Endothelial cell of umbilical vein (primary cell): ENCODE results near the gene TMPRSS6. TPM values are rescaled to one million over a fixed set of nuclear protein-coding genes. Genes with fewer than 3 reads are reported as not detected.

Experiments
- BruUV-seq: library from RNA; stranded (reverse); fragments of 400-500 nt; replicated peaks from 2 replicates; lab custom pipeline; 2021; lab: Mats Ljungman, UMichigan
- CTCF ChIA-PET: fragments of 300-600, 350-600 bp; sonication (Branson Sonifier 250); formaldehyde crosslinking; loops from one replicate; lab custom pipeline; 2021; ENCODE audit warnings: antibody characterized with exemption, inconsistent platforms; lab: Charles Lee
- POLR2A ChIA-PET: fragments of 300-600, 350-600 bp; sonication (Branson Sonifier 250); formaldehyde crosslinking; loops from one replicate; lab custom pipeline; 2021; ENCODE audit warnings: antibody characterized with exemption, inconsistent platforms; lab: Charles Lee
- DNase-seq: peaks from one replicate; pipeline ENCODE4 v3.0.0-alpha.2; 2011; ENCODE audit warnings: low read depth, low spot score
- FAIRE-seq: peaks from 2 replicates; lab custom pipeline; 2011; peaks lifted over from hg19 to GRCh38; lab: Jason Lieb, UNC
- H2AFZ ChIP-seq: 2 replicates; pipeline ENCODE4 v1.6.0; 2012; ENCODE audit warnings: low read depth, low read length, control low read depth, inconsistent platforms
- H3K27ac ChIP-seq: 2 replicates; pipeline ENCODE4 v1.5.1; 2011; ENCODE audit warnings: low read depth, mild to moderate bottlenecking, control low read depth, low read length, moderate library complexity; ENCODE audit not compliant: insufficient read depth
- H3K27me3 ChIP-seq, 2 experiments: 2 replicates each; pipeline versions ENCODE4 v1.6.0 to v1.6.1; 2011; ENCODE audit warnings: low read length in 2 of 2, mixed read lengths in 1 of 2; ENCODE audit not compliant: control insufficient read depth in 2 of 2, insufficient read depth in 2 of 2
- H3K36me3 ChIP-seq, 2 experiments: 2 replicates in 1 of 2; 3 replicates in 1 of 2; pipeline ENCODE4 v1.5.1; 2011; ENCODE audit warnings: low read length in 2 of 2, mild to moderate bottlenecking in 1 of 2, moderate library complexity in 1 of 2; ENCODE audit not compliant: control insufficient read depth in 2 of 2, insufficient read depth in 2 of 2; ENCODE audit errors: extremely low read depth in 1 of 2
- H3K4me1 ChIP-seq: 3 replicates; pipeline ENCODE4 v1.5.1; 2011; ENCODE audit warnings: mild to moderate bottlenecking, low read length; ENCODE audit not compliant: control insufficient read depth, insufficient read depth; ENCODE audit errors: extremely low read depth
- H3K4me2 ChIP-seq: 2 replicates; pipeline ENCODE4 v1.6.1; 2011; ENCODE audit warnings: low read length, control low read depth, mixed read lengths; ENCODE audit not compliant: insufficient read depth
- H3K4me3 ChIP-seq, 3 experiments: fragments of 200-600 bp in 1 of 3; sonication (generic), shearing (Covaris generic) in 1 of 3; replicated peaks in 1 of 3; 2 replicates each; pipeline ENCODE4 v1.5.1; 2011 to 2016; ENCODE audit warnings: control low read depth in 3 of 3, low read length in 3 of 3, mild to moderate bottlenecking in 2 of 3, inconsistent platforms in 1 of 3, low read depth in 1 of 3, moderate library complexity in 1 of 3; ENCODE audit not compliant: insufficient read depth in 1 of 3
- H3K79me2 ChIP-seq: 2 replicates; pipeline ENCODE4 v1.6.0; 2012; ENCODE audit warnings: low read length, inconsistent platforms; ENCODE audit not compliant: control insufficient read depth, insufficient read depth
- H3K9ac ChIP-seq: replicated peaks from 2 replicates; pipeline ENCODE3; 2011; ENCODE audit warnings: low read length, control low read depth; ENCODE audit not compliant: insufficient read depth; ENCODE audit errors: extremely low read depth
- H3K9me1 ChIP-seq: replicated peaks from 3 replicates; pipeline ENCODE4 v1.6.0; 2011; ENCODE audit warnings: mild to moderate bottlenecking, low read length; ENCODE audit not compliant: control insufficient read depth, insufficient read depth; ENCODE audit errors: extremely low read depth
- H3K9me3 ChIP-seq: replicated peaks from 2 replicates; pipeline ENCODE4 v1.5.1; 2012; ENCODE audit warnings: low read length, inconsistent platforms; ENCODE audit not compliant: control insufficient read depth, insufficient read depth
- H4K20me1 ChIP-seq: replicated peaks from 2 replicates; pipeline ENCODE3; 2011; ENCODE audit warnings: mild to moderate bottlenecking, low read length; ENCODE audit not compliant: control insufficient read depth, insufficient read depth; ENCODE audit errors: extremely low read depth
- EZH2 ChIP-seq: IDR thresholded peaks from 2 replicates; pipeline ENCODE4 v1.6.1; 2012; ENCODE audit warnings: borderline replicate concordance, low read depth, mild to moderate bottlenecking, moderate library complexity, low read length, inconsistent platforms; ENCODE audit not compliant: severe bottlenecking
- FOS ChIP-seq: IDR thresholded peaks from 2 replicates; pipeline ENCODE4 v1.6.1; 2011; ENCODE audit warnings: mild to moderate bottlenecking, low read length, moderate library complexity, borderline replicate concordance; ENCODE audit not compliant: insufficient read depth
- GATA2 ChIP-seq: IDR thresholded peaks from 2 replicates; pipeline ENCODE4 v1.7.0; 2011; ENCODE audit warnings: low read depth, mild to moderate bottlenecking, moderate library complexity, mixed read lengths, low read length; ENCODE audit not compliant: insufficient read length, insufficient read depth
- JUN ChIP-seq: IDR thresholded peaks from 2 replicates; pipeline ENCODE4 v1.6.1; 2011; ENCODE audit warnings: borderline replicate concordance, low read depth; ENCODE audit not compliant: insufficient read length, insufficient read depth
- MYC ChIP-seq: IDR thresholded peaks from one replicate; pipeline ENCODE4 v1.6.1; 2011; ENCODE audit warnings: mild to moderate bottlenecking, low read depth, low read length
- POLR2A ChIP-seq: IDR thresholded peaks from 2 replicates; pipeline ENCODE4 v1.6.1; 2012; ENCODE audit warnings: low read depth, mild to moderate bottlenecking, control low read depth, low read length
- POLR2AphosphoS5 ChIP-seq: IDR thresholded peaks from 2 replicates; pipeline ENCODE4 v1.6.1; 2012; ENCODE audit warnings: low read depth, mild to moderate bottlenecking, control low read depth, low read length, moderate library complexity; ENCODE audit not compliant: insufficient read depth
- dilution Hi-C: fragments of 300-500 bp; cut with MboI; formaldehyde crosslinking; loops from one replicate; pipeline ENCODE4 v1.15.0; 2019; ENCODE audit warnings: low sequenced_read_pairs; ENCODE audit not compliant: extremely low pct_ligation_motif_present
- intact Hi-C: fragments of 100-400 bp; cut with micrococcal nuclease; formaldehyde crosslinking; loops from one replicate; pipeline ENCODE4 v1.10.0; 2022
- polyA plus RNA-seq, 4 experiments: library from polyadenylated mRNA; depleted of rRNA in 3 of 4; stranded (reverse) in 3 of 4; unstranded in 1 of 4; fragments of >200 nt; gene quantifications; 2 replicates each; pipeline versions ENCODE4 v1.2.1 to v1.2.3, GENCODE V29; 2011 to 2012; ENCODE audit warnings: missing spikeins in 1 of 4
- total RNA-seq: library from RNA; stranded (reverse); gene quantifications from 2 replicates; pipeline ENCODE4 v1.2.3, GENCODE V29; 2021
- TF ChIP-seq, protein P1 (sequence below), 2 donors: IDR thresholded peaks; 1 replicate in 1 of 2; 2 replicates in 1 of 2; pipeline ENCODE4 v1.5.1; 2011; ENCODE audit warnings: low read length in 2 of 2, mild to moderate bottlenecking in 2 of 2, moderate library complexity in 2 of 2, control low read depth in 1 of 2, inconsistent platforms in 1 of 2, low read depth in 1 of 2; ENCODE audit not compliant: insufficient read depth in 1 of 2; ENCODE audit errors: extremely low read depth in 1 of 2
- TF ChIP-seq, protein P2 (sequence below): IDR thresholded peaks from 2 replicates; pipeline ENCODE4 v1.6.1; 2011; ENCODE audit not compliant: insufficient read depth, insufficient read length

The TMPRSS6 gene
- total and polyA plus RNA-seq, 2 donors (not counting 3 experiments of a cell fraction or from before 2014, with no cell fraction given): not detected

DNA sequence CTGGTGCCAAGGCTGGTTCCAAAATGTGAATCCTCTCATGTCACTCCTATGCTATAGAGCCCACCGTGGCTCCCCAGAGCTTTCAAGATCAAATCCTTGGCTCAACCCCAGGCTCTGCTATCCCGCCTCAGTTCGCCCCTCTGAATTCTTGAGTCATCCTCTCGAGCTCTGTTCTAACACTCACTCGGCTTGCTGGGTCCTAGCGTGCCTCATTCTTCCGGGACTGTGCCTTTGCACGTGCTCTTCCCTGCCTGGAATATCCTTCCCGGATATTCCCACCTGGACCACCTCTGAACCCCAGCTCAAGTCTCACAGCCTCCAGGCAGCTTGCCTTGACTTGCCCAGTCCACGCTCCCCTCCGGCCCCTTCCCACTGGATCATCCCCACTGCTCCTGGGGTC lies 45.0 kb downstream of the TMPRSS6 start:
- no peak overlapping the region for H3K9ac ChIP-seq
- POLR2A ChIA-PET: no interaction called here

More for the DNA sequence above, 45.0 kb downstream of the TMPRSS6 start:
- Histone ChIP-seq H3K27ac (no peak overlapping the region), H3K4me3 (no peak overlapping the region), H4K20me1 (no peaks in the 10 kb centered on the region), H3K4me2 (no peak overlapping the region), H3K9me1 (no peaks in the 10 kb centered on the region), H3K27me3 (peaks cover 8 to 9% of the 10 kb centered on the region in 2 experiments), H3K79me2 (no peaks in the 10 kb centered on the region), H3K4me1 (no peaks in the 10 kb centered on the region), H3K36me3 (peaks cover 0 to 13% of the 10 kb centered on the region in 2 experiments), H3K9me3 (no peaks in the 10 kb centered on the region), H2AFZ (no peak overlapping the region)
- intact Hi-C loops (no loop called here), dilution Hi-C loops (no loop called here)
- DNase-seq: no peak
- no TSS peak for BruUV-seq
- CTCF ChIA-PET: interaction anchor here (2.0 kb wide), 1 partner anchor 21 kb away, joined by 4 read pairs; no protein-coding TSS in a partner anchor
- no peak for FAIRE-seq
- TF ChIP-seq GATA2: no peak
- no peak for TF ChIP-seq POLR2A
- TF ChIP-seq, protein P1, sequence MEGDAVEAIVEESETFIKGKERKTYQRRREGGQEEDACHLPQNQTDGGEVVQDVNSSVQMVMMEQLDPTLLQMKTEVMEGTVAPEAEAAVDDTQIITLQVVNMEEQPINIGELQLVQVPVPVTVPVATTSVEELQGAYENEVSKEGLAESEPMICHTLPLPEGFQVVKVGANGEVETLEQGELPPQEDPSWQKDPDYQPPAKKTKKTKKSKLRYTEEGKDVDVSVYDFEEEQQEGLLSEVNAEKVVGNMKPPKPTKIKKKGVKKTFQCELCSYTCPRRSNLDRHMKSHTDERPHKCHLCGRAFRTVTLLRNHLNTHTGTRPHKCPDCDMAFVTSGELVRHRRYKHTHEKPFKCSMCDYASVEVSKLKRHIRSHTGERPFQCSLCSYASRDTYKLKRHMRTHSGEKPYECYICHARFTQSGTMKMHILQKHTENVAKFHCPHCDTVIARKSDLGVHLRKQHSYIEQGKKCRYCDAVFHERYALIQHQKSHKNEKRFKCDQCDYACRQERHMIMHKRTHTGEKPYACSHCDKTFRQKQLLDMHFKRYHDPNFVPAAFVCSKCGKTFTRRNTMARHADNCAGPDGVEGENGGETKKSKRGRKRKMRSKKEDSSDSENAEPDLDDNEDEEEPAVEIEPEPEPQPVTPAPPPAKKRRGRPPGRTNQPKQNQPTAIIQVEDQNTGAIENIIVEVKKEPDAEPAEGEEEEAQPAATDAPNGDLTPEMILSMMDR (IDR thresholded peaks at IDR 0.05; ENCODE audit: extremely low read depth in 1 of 2, insufficient read depth in 1 of 2, low read depth in 1 of 2, low read length in 2 of 2): no peak
- no peak for TF ChIP-seq JUN
- TF ChIP-seq MYC: no peak
- TF ChIP-seq EZH2: no peak
- TF ChIP-seq, protein P2, sequence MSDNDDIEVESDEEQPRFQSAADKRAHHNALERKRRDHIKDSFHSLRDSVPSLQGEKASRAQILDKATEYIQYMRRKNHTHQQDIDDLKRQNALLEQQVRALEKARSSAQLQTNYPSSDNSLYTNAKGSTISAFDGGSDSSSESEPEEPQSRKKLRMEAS: no peak
- no peak for TF ChIP-seq FOS
- TF ChIP-seq POLR2AphosphoS5: no peak
